Gastrocnemius medialis (tissue), 4 donors: ENCODE data around the gene EEPD1. TPM values are rescaled to one million over a fixed set of nuclear protein-coding genes. Genes with fewer than 3 reads are reported as not detected.

Experiments used
- ATAC-seq, 2 donors: fragments of 150-250 bp; one replicate each; pipeline ENCODE4 v1.9.1; 2016
- DNase-seq, 2 donors: peaks; one replicate each; pipeline ENCODE4 v3.0.0-alpha.2; 2019
- H3K27ac ChIP-seq, 4 donors: fragments of 200-600 bp; sonication (generic); 1 replicate in 1 of 4; 2 replicates in 3 of 4; pipeline ENCODE4 v1.5.1; 2016 to 2018; ENCODE audit warnings: mild to moderate bottlenecking in 2 of 4, moderate library complexity in 1 of 4
- H3K27me3 ChIP-seq, 3 donors: fragments of 200-600 bp; sonication (generic) in 2 of 3; 1 replicate in 1 of 3; 2 replicates in 2 of 3; pipeline versions ENCODE4 v1.5.1 to v1.6.0; 2016 to 2019; ENCODE audit warnings: mild to moderate bottlenecking in 1 of 3, moderate library complexity in 1 of 3
- H3K36me3 ChIP-seq, 2 donors: fragments of 200-600 bp; sonication (generic) in 1 of 2; one replicate each; pipeline ENCODE4 v1.5.1; 2017 to 2018
- H3K4me1 ChIP-seq, 2 donors: fragments of 200-600 bp; sonication (generic) in 1 of 2; one replicate each; pipeline ENCODE4 v1.5.1; 2016 to 2017; ENCODE audit warnings: mild to moderate bottlenecking in 2 of 2
- H3K4me3 ChIP-seq, 4 donors: fragments of 200-600 bp; sonication (generic) in 3 of 4; 1 replicate in 1 of 4; 2 replicates in 3 of 4; pipeline ENCODE4 v1.5.1; 2016 to 2019; ENCODE audit warnings: mild to moderate bottlenecking in 2 of 4
- H3K9me3 ChIP-seq, 3 donors: fragments of 200-600 bp; sonication (generic) in 2 of 3; 1 replicate in 1 of 3; 2 replicates in 2 of 3; pipeline ENCODE4 v1.5.1; 2016 to 2019
- CTCF ChIP-seq, 5 experiments: fragments of 450-650 bp in 3 of 5; fragments of 200-600 bp in 2 of 5; sonication (generic) in 2 of 5; IDR thresholded peaks in 4 of 5; conservative IDR thresholded peaks in 1 of 5; 1 replicate in 4 of 5; 2 replicates in 1 of 5; pipeline ENCODE4 v1.5.1; 2016 to 2019; ENCODE audit warnings: antibody characterized with exemption in 5 of 5, mild to moderate bottlenecking in 3 of 5, moderate library complexity in 3 of 5
- POLR2A ChIP-seq, 2 donors: fragments of 450-650 bp; IDR thresholded peaks; one replicate each; pipeline ENCODE4 v1.6.1; 2017; ENCODE audit warnings: antibody characterized with exemption in 2 of 2, mild to moderate bottlenecking in 2 of 2, moderate library complexity in 2 of 2
- in situ Hi-C, 4 donors: fragments of 200-750 bp; cut with MboI; loops; one replicate each; pipeline versions ENCODE4 v1.15.0 to v1.8.0; 2017; ENCODE audit warnings: low sequenced_read_pairs in 4 of 4
- intact Hi-C: fragments of 100-400 bp; cut with DNase I; formaldehyde crosslinking; loops from one replicate; pipeline ENCODE4 v1.15.1; 2023; ENCODE audit warnings: low total_unique reads
- total RNA-seq, 4 donors: library from RNA; depleted of rRNA; stranded (reverse); fragments of >200 nt; gene quantifications; one replicate each; pipeline versions ENCODE4 v1.1.0 to v1.2.3, GENCODE V29; 2016

Gene EEPD1
- total RNA-seq, 4 donors from 2014 or later: 41.0 to 68.5 (median 61.3) TPM

GRCh38 chr7:36312915-36313334 is 159.9 kb downstream of the EEPD1 start:
- intact Hi-C loops (no loop called here), in situ Hi-C loops (no loop called here)
- Histone ChIP-seq H3K27me3 (no peaks in the 10 kb centered on the region), H3K4me3 (no peak overlapping the region), H3K27ac (no peak overlapping the region), H3K9me3 (no peaks in the 10 kb centered on the region), H3K4me1 (no peaks in the 10 kb centered on the region), H3K36me3 (no peaks in the 10 kb centered on the region)
- no peak for DNase-seq
- ATAC-seq: no peak
- TF ChIP-seq POLR2A (IDR thresholded peaks at IDR 0.05) (no peak), CTCF (IDR thresholded peaks at IDR 0.05 in 4 of 5, conservative IDR thresholded peaks at IDR 0.05 in 1 of 5) (no peak)

- Histone ChIP-seq H3K4me1 (no peaks in the 10 kb centered on the region), H3K27ac (no peak overlapping the region), H3K9me3 (no peaks in the 10 kb centered on the region), H3K27me3 (no peaks in the 10 kb centered on the region), H3K36me3 (no peaks in the 10 kb centered on the region), H3K4me3 (no peak overlapping the region)
- intact Hi-C loops (no loop called here), in situ Hi-C loops (no loop called here)
- no peak for ATAC-seq
- no peak for DNase-seq
- TF ChIP-seq POLR2A (IDR thresholded peaks at IDR 0.05) (no peak), CTCF (IDR thresholded peaks at IDR 0.05 in 4 of 5, conservative IDR thresholded peaks at IDR 0.05 in 1 of 5) (no peak)
Measured at GRCh38 chr7:36313607-36314006, 160.6 kb downstream of the EEPD1 start.

GRCh38 chr7:36314491-36314890 is 161.4 kb downstream of the EEPD1 start:
- TF ChIP-seq CTCF (IDR thresholded peaks at IDR 0.05 in 4 of 5, conservative IDR thresholded peaks at IDR 0.05 in 1 of 5) (no peak), POLR2A (IDR thresholded peaks at IDR 0.05) (no peak)
- Histone ChIP-seq H3K27me3 (no peaks in the 10 kb centered on the region), H3K27ac (no peak overlapping the region), H3K4me1 (no peaks in the 10 kb centered on the region), H3K9me3 (no peaks in the 10 kb centered on the region), H3K36me3 (no peaks in the 10 kb centered on the region), H3K4me3 (no peak overlapping the region)
- no peak for DNase-seq
- intact Hi-C loops (no loop called here), in situ Hi-C loops (no loop called here)
- ATAC-seq: no peak

- Histone ChIP-seq H3K36me3 (no peaks in the 10 kb centered on the region), H3K27ac (no peak overlapping the region), H3K4me1 (no peaks in the 10 kb centered on the region), H3K27me3 (no peaks in the 10 kb centered on the region), H3K9me3 (no peaks in the 10 kb centered on the region), H3K4me3 (no peak overlapping the region)
- in situ Hi-C loops (no loop called here), intact Hi-C loops (loop anchor here (5.0 kb wide), 1 partner anchor 398 kb away; no protein-coding TSS in a partner anchor)
- DNase-seq: no peak
- no peak for ATAC-seq
- TF ChIP-seq CTCF (IDR thresholded peaks at IDR 0.05 in 4 of 5, conservative IDR thresholded peaks at IDR 0.05 in 1 of 5): no peak
Measured at GRCh38 chr7:36315309-36315944, 162.4 kb downstream of the EEPD1 start.

GRCh38 chr7:36316319-36316718 is 163.3 kb downstream of the EEPD1 start:
- Histone ChIP-seq H3K4me1 (no peaks in the 10 kb centered on the region), H3K36me3 (no peaks in the 10 kb centered on the region), H3K4me3 (no peak overlapping the region), H3K9me3 (no peaks in the 10 kb centered on the region), H3K27me3 (no peaks in the 10 kb centered on the region), H3K27ac (no peak overlapping the region)
- ATAC-seq (no peak), DNase-seq (no peak)
- TF ChIP-seq POLR2A (IDR thresholded peaks at IDR 0.05) (no peak), CTCF (IDR thresholded peaks at IDR 0.05 in 4 of 5, conservative IDR thresholded peaks at IDR 0.05 in 1 of 5) (no peak)
- intact Hi-C loops: loop anchor here (5.0 kb wide), 1 partner anchor 399 kb away; no protein-coding TSS in a partner anchor
- in situ Hi-C loops: no loop called here
